DND-41 (cell line): ENCODE measurements around the gene STX10.

Experiments
- ATAC-seq: fragments of 200-7000 bp; cut with Tn5 transposase; 3 replicates; pipeline ENCODE4 v1.9.1; 2021; ENCODE audit warnings: low read depth; ENCODE audit not compliant: insufficient read depth
- DNase-seq: peaks from one replicate; pipeline ENCODE4 v3.0.0-alpha.2; 2020
- H2AFZ ChIP-seq: 2 replicates; pipeline ENCODE4 v1.6.0; 2012; ENCODE audit warnings: low read depth, low read length
- H3K27ac ChIP-seq: 2 replicates; pipeline ENCODE4 v1.5.1; 2012; ENCODE audit warnings: low read length, inconsistent platforms
- H3K27me3 ChIP-seq: fragments of 200-600 bp; sonication (generic); 2 replicates; pipeline ENCODE4 v1.6.0; 2012; ENCODE audit warnings: low read length, mild to moderate bottlenecking, inconsistent platforms; ENCODE audit not compliant: insufficient read depth, poor library complexity
- H3K36me3 ChIP-seq: 2 replicates; pipeline ENCODE4 v1.5.1; 2012; ENCODE audit warnings: low read length, inconsistent platforms; ENCODE audit not compliant: insufficient read depth
- H3K4me1 ChIP-seq: 2 replicates; pipeline ENCODE4 v1.5.1; 2012; ENCODE audit warnings: mild to moderate bottlenecking, low read length; ENCODE audit not compliant: insufficient read depth
- H3K4me2 ChIP-seq: 2 replicates; pipeline ENCODE4 v1.6.0; 2012; ENCODE audit warnings: mild to moderate bottlenecking, moderate library complexity, low read length, inconsistent platforms; ENCODE audit not compliant: insufficient read depth
- H3K4me3 ChIP-seq, 2 experiments: fragments of 200-600 bp in 1 of 2; shearing (Covaris generic) in 1 of 2; 2 replicates each; pipeline ENCODE4 v1.5.1; 2012 to 2016; ENCODE audit warnings: inconsistent platforms in 2 of 2, low read length in 2 of 2, mild to moderate bottlenecking in 2 of 2, low read depth in 1 of 2, moderate library complexity in 1 of 2
- H3K79me2 ChIP-seq: 2 replicates; pipeline ENCODE4 v1.6.0; 2012; ENCODE audit warnings: low read length, inconsistent platforms; ENCODE audit not compliant: insufficient read depth
- H3K9ac ChIP-seq: 2 replicates; pipeline ENCODE4 v1.6.0; 2012; ENCODE audit warnings: low read depth, mild to moderate bottlenecking, inconsistent platforms, low read length, moderate library complexity
- H3K9me3 ChIP-seq: 2 replicates; pipeline ENCODE4 v1.5.1; 2012; ENCODE audit warnings: low read length, moderate library complexity, mild to moderate bottlenecking, inconsistent platforms; ENCODE audit not compliant: insufficient read depth, severe bottlenecking
- H4K20me1 ChIP-seq: 2 replicates; pipeline ENCODE4 v1.6.0; 2012; ENCODE audit warnings: low read length; ENCODE audit not compliant: insufficient read depth
- EZH2 ChIP-seq: IDR thresholded peaks from 3 replicates; pipeline ENCODE4 v1.6.1; 2012; ENCODE audit warnings: borderline replicate concordance, low read depth, mild to moderate bottlenecking, moderate library complexity, low read length, inconsistent platforms; ENCODE audit not compliant: severe bottlenecking
- TF ChIP-seq, protein P1 (sequence below): IDR thresholded peaks from 2 replicates; pipeline ENCODE4 v1.5.1; 2012; ENCODE audit warnings: borderline replicate concordance, low read length, moderate library complexity, mild to moderate bottlenecking; ENCODE audit not compliant: poor library complexity, severe bottlenecking; ENCODE audit errors: extremely low read depth

Gene STX10

DNA sequence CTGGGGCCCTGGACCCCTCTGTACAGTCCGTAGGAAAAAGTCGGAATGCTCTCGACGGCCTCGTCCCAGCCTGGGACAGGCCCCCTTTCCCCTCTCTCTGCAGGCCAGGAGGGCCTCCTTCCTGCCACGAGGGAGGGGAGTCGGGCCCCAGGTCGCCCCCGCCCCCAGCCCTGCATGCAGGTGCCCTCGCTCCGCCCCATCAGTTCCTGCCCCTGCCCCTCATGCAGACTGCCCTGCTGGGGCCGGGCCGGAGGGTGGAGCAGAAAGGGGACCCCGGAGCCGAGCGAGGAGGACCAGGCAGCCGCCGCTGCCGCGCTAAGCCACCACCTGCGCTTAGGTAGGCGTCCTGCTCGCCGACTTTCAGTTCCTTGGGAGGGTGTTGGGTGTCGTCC, 54.8 kb downstream of the STX10 start:
- Histone ChIP-seq H2AFZ (no peak overlapping the region), H3K4me2 (no peak overlapping the region), H3K9ac (no peak overlapping the region), H3K79me2 (no peaks in the 10 kb centered on the region), H4K20me1 (no peaks in the 10 kb centered on the region; the same call in 1 of the 2 replicates), H3K4me3 (no peak overlapping the region), H3K9me3 (no peaks in the 10 kb centered on the region), H3K27me3 (no peaks in the 10 kb centered on the region), H3K27ac (no peak overlapping the region), H3K36me3 (no peaks in the 10 kb centered on the region), H3K4me1 (peaks cover 22% of the 10 kb centered on the region)
- DNase-seq = no peak
- no peak for TF ChIP-seq EZH2
- TF ChIP-seq, protein P1, sequence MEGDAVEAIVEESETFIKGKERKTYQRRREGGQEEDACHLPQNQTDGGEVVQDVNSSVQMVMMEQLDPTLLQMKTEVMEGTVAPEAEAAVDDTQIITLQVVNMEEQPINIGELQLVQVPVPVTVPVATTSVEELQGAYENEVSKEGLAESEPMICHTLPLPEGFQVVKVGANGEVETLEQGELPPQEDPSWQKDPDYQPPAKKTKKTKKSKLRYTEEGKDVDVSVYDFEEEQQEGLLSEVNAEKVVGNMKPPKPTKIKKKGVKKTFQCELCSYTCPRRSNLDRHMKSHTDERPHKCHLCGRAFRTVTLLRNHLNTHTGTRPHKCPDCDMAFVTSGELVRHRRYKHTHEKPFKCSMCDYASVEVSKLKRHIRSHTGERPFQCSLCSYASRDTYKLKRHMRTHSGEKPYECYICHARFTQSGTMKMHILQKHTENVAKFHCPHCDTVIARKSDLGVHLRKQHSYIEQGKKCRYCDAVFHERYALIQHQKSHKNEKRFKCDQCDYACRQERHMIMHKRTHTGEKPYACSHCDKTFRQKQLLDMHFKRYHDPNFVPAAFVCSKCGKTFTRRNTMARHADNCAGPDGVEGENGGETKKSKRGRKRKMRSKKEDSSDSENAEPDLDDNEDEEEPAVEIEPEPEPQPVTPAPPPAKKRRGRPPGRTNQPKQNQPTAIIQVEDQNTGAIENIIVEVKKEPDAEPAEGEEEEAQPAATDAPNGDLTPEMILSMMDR = no peak
- no peak for ATAC-seq

DNA sequence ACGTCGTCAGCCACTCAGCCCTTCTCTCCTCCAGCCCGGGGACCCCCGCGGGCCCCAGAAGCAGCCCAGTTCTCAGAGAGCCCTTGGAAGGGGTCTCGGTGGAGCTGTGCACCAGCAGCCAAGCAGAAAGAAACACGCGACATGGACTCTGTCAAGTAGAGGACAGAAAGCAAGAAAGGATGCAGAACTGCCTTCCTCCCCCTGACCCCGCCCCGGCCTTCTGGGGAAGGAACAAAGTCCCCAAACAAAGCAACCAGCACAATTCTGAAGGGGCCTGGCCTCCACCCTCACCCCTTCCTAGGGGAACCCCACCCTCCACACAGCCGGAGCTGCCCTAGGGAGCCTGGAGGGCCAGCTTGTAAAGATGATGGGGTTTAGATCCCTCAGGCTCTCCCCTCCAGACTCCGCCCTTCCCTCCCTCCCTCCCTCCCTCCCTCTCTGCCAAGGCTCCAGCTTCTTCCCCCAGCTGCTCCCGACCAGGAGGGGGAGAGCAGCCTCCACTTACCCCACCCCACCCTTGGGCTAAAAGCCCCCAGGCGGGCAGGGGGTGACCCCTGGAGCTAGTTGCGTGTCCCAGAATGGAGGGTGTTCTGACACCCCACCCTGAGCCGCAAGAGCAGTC, 55.3 kb downstream of the STX10 start:
- Histone ChIP-seq H3K4me1 (peaks cover 17% of the 10 kb centered on the region), H3K9ac (no peak overlapping the region), H3K27me3 (no peaks in the 10 kb centered on the region), H3K4me2 (no peak overlapping the region), H3K27ac (no peak overlapping the region), H3K36me3 (no peaks in the 10 kb centered on the region), H3K9me3 (no peaks in the 10 kb centered on the region), H2AFZ (no peak overlapping the region), H3K4me3 (no peak overlapping the region), H3K79me2 (no peaks in the 10 kb centered on the region), H4K20me1 (no peaks in the 10 kb centered on the region; the same call in 1 of the 2 replicates)
- no peak for ATAC-seq
- no peak for DNase-seq
- TF ChIP-seq, protein P1 = no peak
- TF ChIP-seq EZH2 = no peak

DNA sequence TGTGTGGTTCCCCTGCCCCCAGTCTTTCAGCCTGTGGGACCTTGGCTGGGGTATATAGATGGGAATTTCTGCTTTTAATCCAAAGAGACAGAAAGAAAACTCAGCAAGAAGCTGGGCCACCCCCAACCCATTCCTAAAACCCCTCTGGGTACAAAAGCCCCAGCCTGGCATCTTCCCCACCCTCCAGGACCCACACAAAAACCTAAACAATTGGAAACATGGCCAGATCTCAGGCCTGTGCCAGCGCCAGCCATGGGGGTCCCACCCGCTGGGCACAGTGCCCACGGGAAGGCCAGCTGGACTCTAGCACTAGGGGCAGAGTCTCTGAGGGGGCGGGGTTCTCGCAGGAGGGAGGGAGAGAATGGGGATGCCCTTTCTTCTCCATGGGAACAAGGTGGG, 56.1 kb downstream of the STX10 start:
- no peak for ATAC-seq
- H3K9me3 ChIP-seq = no peaks in the 10 kb centered on the region
- H2AFZ ChIP-seq = no peak overlapping the region
- no peaks in the 10 kb centered on the region for H3K36me3 ChIP-seq
- TF ChIP-seq EZH2 = no peak
- TF ChIP-seq, protein P1 = no peak
- H3K4me1 ChIP-seq = peaks cover 9% of the 10 kb centered on the region
- H3K4me3 ChIP-seq = no peak overlapping the region
- no peak overlapping the region for H3K4me2 ChIP-seq
- H3K9ac ChIP-seq = no peak overlapping the region
- H3K27ac ChIP-seq = no peak overlapping the region
- DNase-seq = no peak
- H3K79me2 ChIP-seq = no peaks in the 10 kb centered on the region
- H4K20me1 ChIP-seq = no peaks in the 10 kb centered on the region; the same call in 1 of the 2 replicates
- H3K27me3 ChIP-seq = no peaks in the 10 kb centered on the region
